SJCRH30 (cell line): ENCODE data around the gene CT45A5. TPM values are rescaled to one million over a fixed set of nuclear protein-coding genes. Genes with fewer than 3 reads are reported as not detected.
"Not testable (repeated sequence)": the region's sequence is repeated elsewhere in the genome, so short reads cannot be mapped to it uniquely, and the experiment has no call there.

Experiments used
- DNase-seq, 2 experiments: peaks; one replicate each; pipeline ENCODE4 v3.0.0-alpha.2; 2015 to 2020
- H3K27ac ChIP-seq: fragments of 250-450 bp; sonication (Bioruptor Pico); 2 replicates; pipeline ENCODE4 v1.5.1; 2020; ENCODE audit warnings: mild to moderate bottlenecking, moderate library complexity
- H3K27me3 ChIP-seq: fragments of 250-450 bp; sonication (Bioruptor Pico); 2 replicates; pipeline ENCODE4 v1.5.1; 2020; ENCODE audit warnings: mild to moderate bottlenecking, moderate library complexity
- H3K36me3 ChIP-seq: fragments of 250-450 bp; sonication (Bioruptor Pico); 2 replicates; pipeline ENCODE4 v1.5.1; 2020; ENCODE audit warnings: mild to moderate bottlenecking, moderate library complexity
- H3K4me1 ChIP-seq: fragments of 250-450 bp; sonication (Bioruptor Pico); 2 replicates; pipeline ENCODE4 v1.5.1; 2020; ENCODE audit warnings: mild to moderate bottlenecking, moderate library complexity
- H3K4me3 ChIP-seq: fragments of 250-450 bp; sonication (Bioruptor Pico); 2 replicates; pipeline ENCODE4 v1.5.1; 2020; ENCODE audit warnings: mild to moderate bottlenecking, moderate library complexity
- H3K9me3 ChIP-seq: fragments of 250-450 bp; sonication (Bioruptor Pico); replicated peaks from 2 replicates; pipeline ENCODE4 v1.5.1; 2020; ENCODE audit warnings: mild to moderate bottlenecking, moderate library complexity
- total RNA-seq: library from RNA; depleted of rRNA; stranded (reverse); fragments of >200 nt; shearing (Covaris generic); gene quantifications from 2 replicates; pipeline ENCODE4 v1.2.3, GENCODE V29; 2014; rRNA removed

The CT45A5 gene, protein sequence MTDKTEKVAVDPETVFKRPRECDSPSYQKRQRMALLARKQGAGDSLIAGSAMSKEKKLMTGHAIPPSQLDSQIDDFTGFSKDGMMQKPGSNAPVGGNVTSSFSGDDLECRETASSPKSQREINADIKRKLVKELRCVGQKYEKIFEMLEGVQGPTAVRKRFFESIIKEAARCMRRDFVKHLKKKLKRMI
- total RNA-seq: not detected in 2 replicates

DNA sequence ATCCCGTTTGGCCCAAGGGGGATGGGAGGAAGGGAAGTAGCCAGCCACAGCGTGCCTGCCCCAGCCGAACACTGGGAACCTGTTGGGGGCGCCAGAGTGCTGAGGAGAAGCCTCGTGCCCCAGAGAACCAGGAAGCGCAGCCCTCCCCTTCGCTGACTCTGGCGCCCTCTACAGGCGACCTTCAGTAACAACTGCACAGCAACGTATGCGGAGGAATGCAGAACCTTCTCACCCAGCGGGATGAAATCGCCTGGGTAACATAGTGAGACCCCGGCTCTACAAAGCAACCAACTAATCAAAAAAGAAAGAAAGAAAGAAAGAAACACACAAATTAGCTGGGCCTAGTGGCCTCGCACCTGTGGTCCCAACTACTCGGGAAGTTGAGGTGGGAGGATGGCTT is at the start of gene CT45A5:
Gene CT45A5 (minus strand): TSS at position 101 of the 400 bp plus-strand sequence. CDS start 3,774 bp downstream, outside the sequence.
- H3K27ac ChIP-seq, H3K36me3 ChIP-seq, H3K9me3 ChIP-seq, H3K4me3 ChIP-seq, DNase-seq, H3K27me3 ChIP-seq, H3K4me1 ChIP-seq: not testable (repeated sequence)

DNA sequence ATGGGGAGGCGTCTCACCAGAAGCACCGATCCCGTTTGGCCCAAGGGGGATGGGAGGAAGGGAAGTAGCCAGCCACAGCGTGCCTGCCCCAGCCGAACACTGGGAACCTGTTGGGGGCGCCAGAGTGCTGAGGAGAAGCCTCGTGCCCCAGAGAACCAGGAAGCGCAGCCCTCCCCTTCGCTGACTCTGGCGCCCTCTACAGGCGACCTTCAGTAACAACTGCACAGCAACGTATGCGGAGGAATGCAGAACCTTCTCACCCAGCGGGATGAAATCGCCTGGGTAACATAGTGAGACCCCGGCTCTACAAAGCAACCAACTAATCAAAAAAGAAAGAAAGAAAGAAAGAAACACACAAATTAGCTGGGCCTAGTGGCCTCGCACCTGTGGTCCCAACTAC is 34.6 kb upstream of the CT45A5 start, which contains the start of gene CT45A2:
Gene CT45A2 (minus strand): TSS at position 101 of the 400 bp plus-strand sequence. CDS start 3,747 bp downstream, outside the sequence.
- not testable (repeated sequence) for H3K27ac ChIP-seq, DNase-seq, H3K4me3 ChIP-seq, H3K36me3 ChIP-seq, H3K9me3 ChIP-seq, H3K4me1 ChIP-seq, H3K27me3 ChIP-seq

DNA sequence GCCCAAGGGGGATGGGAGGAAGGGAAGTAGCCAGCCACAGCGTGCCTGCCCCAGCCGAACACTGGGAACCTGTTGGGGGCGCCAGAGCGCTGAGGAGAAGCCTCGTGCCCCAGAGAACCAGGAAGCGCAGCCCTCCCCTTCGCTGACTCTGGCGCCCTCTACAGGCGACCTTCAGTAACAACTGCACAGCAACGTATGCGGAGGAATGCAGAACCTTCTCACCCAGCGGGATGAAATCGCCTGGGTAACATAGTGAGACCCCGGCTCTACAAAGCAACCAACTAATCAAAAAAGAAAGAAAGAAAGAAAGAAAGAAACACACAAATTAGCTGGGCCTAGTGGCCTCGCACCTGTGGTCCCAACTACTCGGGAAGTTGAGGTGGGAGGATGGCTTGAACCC is 17.4 kb upstream of the CT45A5 start, which contains the start of gene CT45A6:
Gene CT45A6 (minus strand): TSS at position 101 of the 400 bp plus-strand sequence. CDS start 3,794 bp downstream, outside the sequence.
- H3K36me3 ChIP-seq, H3K9me3 ChIP-seq, H3K4me1 ChIP-seq, DNase-seq, H3K27ac ChIP-seq, H3K27me3 ChIP-seq, H3K4me3 ChIP-seq: not testable (repeated sequence)

DNA sequence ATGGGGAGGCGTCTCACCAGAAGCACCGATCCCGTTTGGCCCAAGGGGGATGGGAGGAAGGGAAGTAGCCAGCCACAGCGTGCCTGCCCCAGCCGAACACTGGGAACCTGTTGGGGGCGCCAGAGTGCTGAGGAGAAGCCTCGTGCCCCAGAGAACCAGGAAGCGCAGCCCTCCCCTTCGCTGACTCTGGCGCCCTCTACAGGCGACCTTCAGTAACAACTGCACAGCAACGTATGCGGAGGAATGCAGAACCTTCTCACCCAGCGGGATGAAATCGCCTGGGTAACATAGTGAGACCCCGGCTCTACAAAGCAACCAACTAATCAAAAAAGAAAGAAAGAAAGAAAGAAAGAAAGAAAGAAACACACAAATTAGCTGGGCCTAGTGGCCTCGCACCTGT is 17.2 kb downstream of the CT45A5 start, which contains the start of gene CT45A3:
Gene CT45A3 (minus strand): TSS at position 101 of the 400 bp plus-strand sequence. CDS start 3,747 bp downstream, outside the sequence.
- H3K27me3 ChIP-seq, H3K27ac ChIP-seq, DNase-seq, H3K4me1 ChIP-seq, H3K4me3 ChIP-seq, H3K9me3 ChIP-seq, H3K36me3 ChIP-seq: not testable (repeated sequence)

DNA sequence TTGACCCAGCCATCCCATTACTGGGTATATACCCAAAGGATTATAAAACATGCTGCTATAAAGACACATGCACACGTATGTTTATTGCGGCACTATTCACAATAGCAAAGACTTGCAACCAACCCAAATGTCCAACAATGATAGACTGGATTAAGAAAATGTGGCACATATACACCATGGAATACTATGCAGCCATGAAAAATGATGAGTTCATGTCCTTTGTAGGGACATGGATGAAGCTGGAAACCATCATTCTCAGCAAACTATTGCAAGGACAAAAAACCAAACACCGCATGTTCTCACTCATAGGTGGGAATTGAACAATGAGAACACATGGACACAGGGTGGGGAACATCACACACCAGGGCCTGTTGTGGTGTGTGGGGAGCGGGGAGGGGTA is 40.6 kb downstream of the CT45A5 start:
- not testable (repeated sequence) for H3K27me3 ChIP-seq, H3K4me3 ChIP-seq, H3K9me3 ChIP-seq, DNase-seq, H3K27ac ChIP-seq, H3K36me3 ChIP-seq, H3K4me1 ChIP-seq

DNA sequence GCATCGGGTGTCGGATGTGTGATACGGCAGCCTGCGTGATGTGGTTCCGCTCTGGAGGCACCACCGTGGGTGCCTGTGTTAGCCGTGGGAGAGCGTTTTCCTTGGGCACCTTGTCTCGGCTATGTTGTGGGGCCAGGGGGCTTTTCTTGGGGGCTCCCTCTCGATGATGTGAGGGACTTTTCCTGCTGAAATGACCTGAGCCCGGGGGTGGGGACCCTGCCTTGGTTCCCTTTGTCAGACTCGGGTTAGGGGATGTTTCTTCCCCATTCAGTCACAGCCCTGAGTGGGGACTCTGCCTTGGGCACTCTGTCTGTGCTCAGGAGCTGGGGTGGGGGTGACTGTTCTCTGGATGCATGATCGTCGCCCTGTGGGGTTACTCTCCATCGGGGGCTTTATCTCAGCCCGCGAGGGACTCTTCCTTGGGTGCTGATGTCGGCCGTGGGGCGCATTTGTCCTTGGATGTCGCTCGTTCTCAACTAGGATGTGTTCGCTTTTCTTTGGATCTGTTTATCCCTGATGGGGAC is 44.0 kb downstream of the CT45A5 start:
- Histone ChIP-seq H3K27ac (no peak overlapping the region), H3K4me1 (no peaks in the 10 kb centered on the region), H3K4me3 (no peak overlapping the region), H3K9me3 (no peaks in the 10 kb centered on the region), H3K36me3 (no peaks in the 10 kb centered on the region), H3K27me3 (no peaks in the 10 kb centered on the region)
- DNase-seq: no peak

DNA sequence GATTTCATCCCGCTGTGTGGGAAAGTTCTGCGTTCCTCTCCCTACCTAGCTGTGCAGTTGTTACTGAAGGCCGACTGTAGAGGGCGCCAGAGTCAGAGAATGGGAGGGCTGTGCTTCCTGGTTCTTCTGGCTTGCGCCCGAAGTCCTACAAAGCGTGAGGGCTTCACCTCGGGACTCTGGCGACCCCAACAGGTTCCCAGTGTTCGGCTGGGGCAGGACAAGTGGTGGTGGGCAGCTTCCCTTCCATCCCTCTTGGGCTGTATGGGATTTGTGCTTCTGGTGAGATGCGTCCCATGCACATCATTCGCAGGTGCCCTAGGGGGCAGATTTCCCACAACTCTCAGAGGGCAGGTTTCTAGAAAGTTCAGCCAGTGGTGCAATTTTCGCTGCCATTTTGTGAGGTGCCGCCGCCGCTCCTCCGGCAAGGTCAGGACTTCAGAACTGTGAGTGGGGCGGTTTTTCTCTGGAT is 44.6 kb downstream of the CT45A5 start:
- Histone ChIP-seq H3K27ac (no peak overlapping the region), H3K36me3 (no peaks in the 10 kb centered on the region), H3K4me3 (no peak overlapping the region), H3K9me3 (no peaks in the 10 kb centered on the region), H3K4me1 (no peaks in the 10 kb centered on the region), H3K27me3 (no peaks in the 10 kb centered on the region)
- DNase-seq: peak; percentile 28 to 69

DNA sequence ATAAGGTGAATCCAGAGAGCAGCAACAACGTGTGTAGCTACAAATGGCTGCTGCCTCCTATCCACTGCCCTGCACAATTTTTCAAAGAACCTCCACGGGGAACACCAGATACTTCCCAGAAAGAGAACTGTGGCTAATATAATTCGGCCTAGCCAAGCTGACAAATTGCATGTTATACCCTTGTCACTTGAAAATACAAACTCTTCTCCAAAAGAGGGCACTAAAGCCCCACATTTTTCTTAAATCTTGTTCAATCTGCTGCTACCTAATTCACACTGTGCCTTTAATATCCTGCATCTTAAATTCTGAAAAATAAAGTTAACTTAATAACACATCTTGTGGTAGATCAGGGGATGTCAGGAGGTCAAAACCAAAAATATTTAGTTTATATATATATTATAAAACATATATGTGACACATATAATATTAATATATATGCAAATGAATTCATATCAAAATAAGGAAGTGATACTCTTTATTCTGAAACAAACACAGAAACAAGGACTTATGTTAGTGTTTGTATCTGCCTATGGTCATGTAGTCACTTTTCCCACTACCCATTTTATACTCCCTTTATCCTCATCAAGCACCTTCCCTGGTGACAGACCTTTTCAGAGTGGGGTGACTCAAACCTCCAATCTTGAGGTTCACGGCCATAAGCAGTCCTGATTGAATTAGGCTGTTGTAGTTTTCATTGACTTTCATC is 47.8 kb downstream of the CT45A5 start:
- no peaks in the 10 kb centered on the region for H3K4me1 ChIP-seq
- DNase-seq: peak in 1 of 2 experiments; percentile 17
- H3K9me3 ChIP-seq: no peaks in the 10 kb centered on the region
- no peak overlapping the region for H3K4me3 ChIP-seq
- no peak overlapping the region for H3K27ac ChIP-seq
- no peaks in the 10 kb centered on the region for H3K36me3 ChIP-seq
- no peaks in the 10 kb centered on the region for H3K27me3 ChIP-seq

DNA sequence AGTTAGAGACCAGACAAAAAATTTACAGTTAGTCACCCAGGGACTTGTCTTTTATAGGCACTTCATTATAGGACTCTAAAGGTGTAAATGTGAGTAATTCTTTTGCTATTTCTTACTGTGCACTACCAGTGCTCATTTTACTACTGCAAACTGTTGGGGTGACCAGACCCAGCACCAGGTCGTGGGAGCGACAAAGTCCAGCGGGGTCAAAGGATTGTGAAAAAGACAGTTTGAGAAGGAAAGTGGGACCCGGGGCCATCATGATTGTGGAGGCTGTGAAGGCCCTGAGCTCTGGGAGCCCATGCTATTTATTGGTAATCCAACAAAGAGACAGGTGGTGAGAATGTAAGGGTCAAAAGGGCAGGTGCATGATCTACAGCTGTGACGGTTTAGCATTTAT is 50.6 kb downstream of the CT45A5 start:
- not testable (repeated sequence) for H3K27me3 ChIP-seq, H3K4me3 ChIP-seq, H3K36me3 ChIP-seq, H3K4me1 ChIP-seq, DNase-seq, H3K27ac ChIP-seq, H3K9me3 ChIP-seq

Other genes starting within 250 kb of the CT45A5 start
- not detected in 2 replicates for gene CT45A1, start 71.9 kb downstream of the CT45A5 start, total RNA-seq
- gene CT45A3, start 17.3 kb downstream of the CT45A5 start, total RNA-seq: not detected in 2 replicates
- not detected in 2 replicates for gene CT45A6, start 17.3 kb upstream of the CT45A5 start, total RNA-seq
- gene CT45A2, start 34.5 kb upstream of the CT45A5 start, total RNA-seq: not detected in 2 replicates
- not detected in 2 replicates for gene CT45A7, start 51.8 kb upstream of the CT45A5 start, total RNA-seq
- not detected in 2 replicates for gene CT45A8, start 69.0 kb upstream of the CT45A5 start, total RNA-seq
- not detected in 2 replicates for gene CT45A9, start 86.3 kb upstream of the CT45A5 start, total RNA-seq
- gene CT45A10, start 107.9 kb upstream of the CT45A5 start, total RNA-seq: not detected in 2 replicates
- gene SAGE1, start 108.2 kb upstream of the CT45A5 start, total RNA-seq: 0.08 TPM in 1 of 2 replicates, not detected in the other
- 22.7 and 24.2 TPM in 2 replicates for gene MMGT1, start 188.5 kb upstream of the CT45A5 start, total RNA-seq
- 13.5 and 15.8 TPM in 2 replicates for gene SLC9A6, start 199.9 kb upstream of the CT45A5 start, total RNA-seq